HG03066 (cell line): Measurements from ENCODE around the gene BAIAP2L2.
"Not testable (repeated sequence)": the region's sequence is repeated elsewhere in the genome, so short reads cannot be mapped to it uniquely, and the experiment has no call there.

ENCODE experiments used
- ATAC-seq: cut with Tn5 transposase; IDR thresholded peaks from one replicate; pipeline ENCODE4 v1.9.1; 2021; ENCODE audit warnings: low read depth; ENCODE audit not compliant: unreplicated experiment

The BAIAP2L2 gene

DNA sequence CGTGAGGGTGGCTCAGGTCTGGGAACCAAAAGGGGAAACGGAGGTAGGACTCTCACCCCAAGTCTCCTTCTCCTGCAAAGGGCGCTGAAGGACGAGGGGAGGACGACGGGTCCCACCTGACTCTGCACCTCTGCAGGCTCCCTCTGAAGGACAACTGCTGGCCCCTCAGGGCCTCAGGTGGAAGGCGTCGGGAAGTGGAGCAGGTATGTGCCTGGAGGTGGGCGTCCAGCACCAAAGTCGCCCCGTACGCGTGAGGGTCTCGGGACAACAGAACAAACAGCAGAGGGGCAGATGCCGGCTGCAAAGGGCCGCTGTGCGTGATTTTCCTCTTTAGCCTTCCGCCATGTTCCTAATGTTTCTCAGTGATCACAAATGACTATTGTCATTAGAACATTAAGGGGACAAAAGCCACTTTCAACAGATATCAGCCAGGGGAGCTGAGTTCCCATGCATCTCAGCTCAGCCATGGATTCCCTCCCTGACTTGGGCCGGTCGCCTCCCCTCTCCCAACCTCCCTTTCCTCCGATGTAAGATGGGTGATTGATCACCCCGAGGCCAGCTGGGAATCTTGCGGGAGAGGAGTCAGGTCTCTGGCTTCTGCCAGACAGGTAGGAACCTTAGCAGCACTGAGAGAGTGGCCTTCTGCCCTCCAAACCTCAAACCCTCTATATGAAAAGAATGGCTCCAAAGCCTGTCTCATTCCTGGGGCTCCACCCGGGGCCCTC, 27.3 kb downstream of the BAIAP2L2 start:
- ATAC-seq, result no peak

- ATAC-seq, result no peak
Observed at GRCh38 chr22:38081941-38082828, 28.3 kb downstream of the BAIAP2L2 start.

- no peak for ATAC-seq
Observed at GRCh38 chr22:38081636-38081940, 28.9 kb downstream of the BAIAP2L2 start.

DNA sequence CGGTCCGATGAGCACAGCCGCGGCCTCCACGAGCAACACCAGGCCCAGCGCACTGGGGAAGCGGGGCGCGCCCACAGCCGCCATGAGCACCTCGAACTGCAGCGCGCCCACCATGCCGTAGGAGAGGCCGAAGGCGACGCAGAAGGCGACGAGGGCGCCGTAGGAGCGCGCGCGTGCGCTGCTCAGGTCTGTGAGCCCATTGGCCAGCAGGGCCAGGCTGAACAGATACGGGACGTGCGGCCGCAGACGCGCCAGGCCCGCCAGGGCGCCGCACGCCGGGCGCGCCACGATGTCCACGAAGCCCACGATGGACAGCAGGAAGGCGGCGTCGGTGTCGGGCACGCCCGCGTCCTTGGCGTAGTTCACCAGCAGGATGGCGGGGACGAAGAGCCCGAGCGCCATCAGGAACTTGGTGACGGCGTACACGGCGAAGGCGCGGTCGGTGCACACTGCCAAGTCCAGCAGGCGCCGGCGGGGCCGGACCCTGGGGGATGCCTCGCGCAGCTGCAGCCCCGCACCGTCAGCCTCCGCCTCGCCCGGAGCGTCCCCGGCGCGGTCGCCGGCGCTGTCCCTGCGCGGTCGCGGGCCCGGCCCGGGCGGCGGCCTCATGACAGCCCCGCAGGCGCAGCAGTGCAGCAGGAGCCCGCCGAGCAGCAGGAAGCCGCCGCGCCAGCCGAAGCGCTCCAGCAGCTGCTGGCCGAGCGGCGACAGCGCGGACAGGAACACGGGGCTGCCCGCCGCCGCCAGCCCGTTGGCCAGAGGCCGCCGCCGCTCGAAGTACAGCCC, 29.4 kb downstream of the BAIAP2L2 start:
- no peak for ATAC-seq

DNA sequence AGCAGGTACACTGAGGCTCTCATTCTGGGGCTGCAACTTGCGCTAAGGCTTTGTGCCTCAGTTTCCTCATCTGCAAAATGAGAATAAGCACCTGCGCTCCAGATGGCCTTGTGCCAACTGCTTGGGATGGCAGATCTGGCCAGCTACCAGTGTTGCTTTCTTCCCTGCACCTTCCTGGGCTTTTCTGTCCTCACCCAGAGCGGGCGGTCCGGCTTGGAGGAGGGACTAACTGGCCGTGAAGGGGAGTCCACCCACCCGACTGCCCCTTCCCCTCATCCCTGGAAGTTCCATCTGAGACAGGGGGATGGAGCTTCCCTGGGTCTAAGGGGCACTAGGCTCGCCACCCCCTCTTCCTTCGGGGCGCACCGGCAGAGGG, 30.0 kb downstream of the BAIAP2L2 start:
- no peak for ATAC-seq

- ATAC-seq, result no peak
Observed at GRCh38 chr22:38079804-38080203, 30.7 kb downstream of the BAIAP2L2 start.

- not testable (repeated sequence) for ATAC-seq
Observed at GRCh38 chr22:38079208-38079607, 31.3 kb downstream of the BAIAP2L2 start.

- ATAC-seq, result no peak
Observed at GRCh38 chr22:38078046-38078840, 32.2 kb downstream of the BAIAP2L2 start.

DNA sequence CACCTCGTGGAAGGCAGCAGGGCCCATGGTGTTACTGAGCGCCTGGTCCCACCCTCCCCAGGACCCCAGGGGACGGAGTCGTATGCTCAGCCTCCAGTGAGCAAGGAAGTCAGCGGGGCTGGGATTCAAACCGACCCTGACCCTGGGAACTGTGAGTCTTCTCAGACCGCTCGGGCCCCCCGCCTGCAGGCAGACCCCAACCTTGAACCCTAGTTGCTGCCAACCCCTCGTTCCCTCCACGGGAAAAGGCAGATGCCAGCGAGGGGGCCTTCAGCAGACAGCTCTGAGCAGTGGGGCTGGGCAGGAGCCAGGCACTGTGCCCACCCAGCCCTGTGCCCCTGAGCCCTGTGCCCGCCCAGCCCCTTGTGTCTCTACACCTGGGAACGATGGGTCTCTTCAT, 32.9 kb downstream of the BAIAP2L2 start:
- ATAC-seq, result no peak

- ATAC-seq, result no peak
Observed at GRCh38 chr22:38077096-38077495, 33.4 kb downstream of the BAIAP2L2 start.

GRCh38 chr22:38075961-38076360, 34.5 kb downstream of the BAIAP2L2 start:
- no peak for ATAC-seq

- no peak for ATAC-seq
Observed at GRCh38 chr22:38075105-38075825, 35.2 kb downstream of the BAIAP2L2 start.

- ATAC-seq, result no peak
Observed at GRCh38 chr22:38074181-38075104, 36.0 kb downstream of the BAIAP2L2 start.

- ATAC-seq, result no peak
Observed at GRCh38 chr22:38073150-38074130, 37.0 kb downstream of the BAIAP2L2 start.

- no peak for ATAC-seq
Observed at GRCh38 chr22:38072322-38073149, 37.9 kb downstream of the BAIAP2L2 start.

DNA sequence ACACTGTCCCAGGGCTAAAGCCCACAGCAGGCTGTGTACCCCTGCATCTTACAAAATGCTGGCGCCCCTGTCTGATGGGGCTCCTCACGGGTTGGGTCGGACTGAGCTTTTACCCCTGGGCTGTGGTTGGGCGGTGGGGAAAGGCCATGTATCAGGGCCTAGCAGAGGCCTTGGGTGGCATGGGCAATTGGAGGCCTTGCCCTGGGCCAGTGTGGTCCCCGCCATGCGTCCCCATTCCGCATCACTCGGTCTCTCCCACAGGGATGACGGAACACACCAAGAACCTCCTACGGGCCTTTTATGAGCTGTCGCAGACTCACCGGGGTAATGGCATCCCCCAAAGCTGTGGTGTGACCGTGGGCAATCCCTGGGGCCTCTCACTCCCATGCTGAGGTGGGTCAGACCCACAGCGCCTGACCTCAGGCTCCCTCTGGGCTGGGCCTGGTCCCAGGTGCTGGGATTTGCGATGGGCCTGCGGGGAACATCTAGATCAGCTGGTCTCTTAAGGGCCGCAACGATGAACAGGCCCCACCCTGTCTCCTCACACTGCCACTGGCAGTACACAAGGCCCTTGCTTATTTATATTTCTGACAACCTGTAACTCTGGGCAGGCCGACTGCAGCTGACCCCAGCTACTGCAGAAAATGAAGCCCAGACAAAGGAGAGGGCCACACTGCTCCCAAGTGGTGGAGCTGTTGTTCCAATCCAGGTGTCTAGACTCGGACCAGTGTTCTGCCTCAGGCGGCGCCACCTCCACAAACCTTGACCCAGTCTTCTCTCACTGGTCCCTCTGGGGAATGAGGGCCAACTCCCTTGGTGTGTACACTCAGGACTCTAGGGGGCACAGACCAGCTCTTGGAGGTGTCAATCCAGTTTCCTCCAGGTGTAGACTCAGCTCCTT, 38.8 kb downstream of the BAIAP2L2 start:
- no peak for ATAC-seq
